Liver (tissue), 9 donors: ENCODE data around the gene SLC2A9. TPM values are rescaled to one million over a fixed set of nuclear protein-coding genes. Genes with fewer than 3 reads are reported as not detected.

ENCODE experiments used
- DNase-seq: peaks from one replicate; pipeline ENCODE4 v3.0.0-alpha.2; 2017; ENCODE audit warnings: low spot score
- H3K27ac ChIP-seq, 2 donors: one replicate each; pipeline ENCODE4 v1.7.0; 2013; ENCODE audit warnings: inconsistent platforms in 2 of 2, low read length in 2 of 2, control low read depth in 1 of 2, low read depth in 1 of 2, mild to moderate bottlenecking in 1 of 2
- H3K27me3 ChIP-seq, 4 donors: one replicate each; pipeline versions ENCODE4 v1.6.1 to v1.7.0; 2013; ENCODE audit warnings: low read length in 3 of 4, inconsistent platforms in 1 of 4, mild to moderate bottlenecking in 1 of 4, moderate library complexity in 1 of 4; ENCODE audit not compliant: control insufficient read depth in 4 of 4, insufficient read depth in 4 of 4
- H3K36me3 ChIP-seq, 4 donors: one replicate each; pipeline versions ENCODE4 v1.6.1 to v1.7.0; 2013; ENCODE audit warnings: low read length in 3 of 4, mild to moderate bottlenecking in 3 of 4, low read depth in 1 of 4, moderate library complexity in 1 of 4; ENCODE audit not compliant: control insufficient read depth in 4 of 4, insufficient read depth in 3 of 4
- H3K4me1 ChIP-seq, 4 donors: one replicate each; pipeline versions ENCODE4 v1.6.1 to v1.7.0; 2013; ENCODE audit warnings: low read length in 3 of 4, mild to moderate bottlenecking in 3 of 4, moderate library complexity in 1 of 4; ENCODE audit not compliant: control insufficient read depth in 4 of 4, insufficient read depth in 4 of 4
- H3K4me3 ChIP-seq, 3 donors: one replicate each; pipeline versions ENCODE4 v1.6.1 to v1.7.0; 2013; ENCODE audit warnings: low read length in 3 of 3, control low read depth in 1 of 3, low read depth in 1 of 3, mild to moderate bottlenecking in 1 of 3
- H3K9ac ChIP-seq, 2 donors: one replicate each; pipeline ENCODE4 v1.7.0; 2013; ENCODE audit warnings: low read length in 2 of 2, mild to moderate bottlenecking in 2 of 2, moderate library complexity in 2 of 2, control low read depth in 1 of 2, low read depth in 1 of 2
- H3K9me3 ChIP-seq, 4 donors: one replicate each; pipeline versions ENCODE4 v1.6.1 to v1.7.0; 2013; ENCODE audit warnings: low read length in 3 of 4; ENCODE audit not compliant: control insufficient read depth in 4 of 4
- CTCF ChIP-seq: fragments of 150-350 bp; IDR thresholded peaks from 2 replicates; pipeline ENCODE4 v1.5.1; 2017; ENCODE audit warnings: improper control_type of control experiment, low read depth, low read length; ENCODE audit not compliant: missing input control
- GABPA ChIP-seq, 2 donors: IDR thresholded peaks in 1 of 2; conservative IDR thresholded peaks in 1 of 2; 2 replicates each; pipeline ENCODE4 v1.6.1; 2016; ENCODE audit warnings: antibody characterized with exemption in 2 of 2, mild to moderate bottlenecking in 1 of 2, moderate library complexity in 1 of 2
- HNF4A ChIP-seq, 2 donors: conservative IDR thresholded peaks; 2 replicates each; pipeline ENCODE4 v1.6.1; 2016; ENCODE audit warnings: antibody characterized with exemption in 2 of 2, mild to moderate bottlenecking in 2 of 2
- HNF4G ChIP-seq: IDR thresholded peaks from 2 replicates; pipeline ENCODE4 v1.6.1; 2016; ENCODE audit warnings: antibody characterized with exemption
- MAX ChIP-seq: IDR thresholded peaks from 2 replicates; pipeline ENCODE4 v1.6.1; 2016; ENCODE audit warnings: antibody characterized with exemption
- NR2F2 ChIP-seq: IDR thresholded peaks from 2 replicates; pipeline ENCODE4 v1.6.1; 2016; ENCODE audit warnings: antibody characterized with exemption
- RAD21 ChIP-seq, 2 donors: IDR thresholded peaks; 2 replicates each; pipeline ENCODE4 v1.6.1; 2016; ENCODE audit warnings: antibody characterized with exemption in 2 of 2, mild to moderate bottlenecking in 2 of 2
- REST ChIP-seq: IDR thresholded peaks from 2 replicates; pipeline ENCODE4 v1.6.1; 2016; ENCODE audit warnings: antibody characterized with exemption, mild to moderate bottlenecking
- RXRA ChIP-seq, 2 donors: IDR thresholded peaks; 2 replicates each; pipeline ENCODE4 v1.6.1; 2017 to 2018; ENCODE audit warnings: antibody characterized with exemption in 2 of 2, mild to moderate bottlenecking in 1 of 2
- TAF1 ChIP-seq: conservative IDR thresholded peaks from 2 replicates; pipeline ENCODE4 v1.6.1; 2016; ENCODE audit warnings: antibody characterized with exemption, mild to moderate bottlenecking
- YY1 ChIP-seq: IDR thresholded peaks from 2 replicates; pipeline ENCODE4 v1.6.1; 2016; ENCODE audit warnings: antibody characterized with exemption, mild to moderate bottlenecking
- ZBTB33 ChIP-seq: IDR thresholded peaks from 2 replicates; pipeline ENCODE4 v1.6.1; 2016; ENCODE audit warnings: antibody characterized with exemption
- WGBS: extraction: QIAGEN DNeasy Blood & Tissue Kit; methylation state at CpG from one replicate; pipeline ENCODE4 v1.1.7; 2013; 5-methylcytosine and 5-hydroxymethylcytosine counted together
- polyA plus RNA-seq, 2 donors: library from polyadenylated mRNA; stranded (reverse) in 1 of 2; unstranded in 1 of 2; fragments of 200-250 nt in 1 of 2; fragments of >200 nt in 1 of 2; fragmentation: Nextera tagmentation in 1 of 2; extraction: Ambion mirVana in 1 of 2; gene quantifications; one replicate each; pipeline versions ENCODE4 v1.2.1 to v1.2.3, GENCODE V29; 2013 to 2015
- total RNA-seq, 2 donors: library from RNA; depleted of rRNA; stranded (reverse); fragments of >200 nt; gene quantifications; one replicate each; pipeline ENCODE4 v1.2.3, GENCODE V29; 2014
- donor health status: healthy.
- donor health status: healthy.
- donor health status: healthy.
- donor health status: healthy.
- donor health status: healthy.

SLC2A9 gene
- total and polyA plus RNA-seq, 4 donors = 6.2 to 49.0 (median 21.6) TPM

GRCh38 chr4:9921326-9921725 lies 100.0 kb downstream of the SLC2A9 start:
- Histone ChIP-seq H3K27ac (no peak overlapping the region), H3K9ac (no peak overlapping the region), H3K4me1 (no peaks in the 10 kb centered on the region), H3K27me3 (no peaks in the 10 kb centered on the region), H3K4me3 (no peak overlapping the region), H3K36me3 (peaks cover 0 to 20% (median 4%) of the 10 kb centered on the region in 4 donors), H3K9me3 (no peaks in the 10 kb centered on the region)
- 65% methylated on average over 6 of the region's 6 CpGs for WGBS
- no peak for DNase-seq
- TF ChIP-seq TAF1 (no peak), NR2F2 (no peak)

- Histone ChIP-seq H3K4me3 (no peak overlapping the region), H3K27me3 (no peaks in the 10 kb centered on the region), H3K27ac (no peak overlapping the region), H3K36me3 (peaks cover 0 to 20% (median 4%) of the 10 kb centered on the region in 4 donors), H3K4me1 (no peaks in the 10 kb centered on the region), H3K9ac (no peak overlapping the region), H3K9me3 (no peaks in the 10 kb centered on the region)
- no peak for DNase-seq
- no peak for TF ChIP-seq HNF4A (conservative IDR thresholded peaks at IDR 0.05)
- TF ChIP-seq CTCF = no peak
- TF ChIP-seq GABPA (IDR thresholded peaks at IDR 0.05 in 1 of 2, conservative IDR thresholded peaks at IDR 0.05 in 1 of 2) = no peak
- no peak for TF ChIP-seq HNF4G
- no peak for TF ChIP-seq MAX
- no peak for TF ChIP-seq YY1
- TF ChIP-seq ZBTB33 = no peak
- 90% methylated on average over 2 of the region's 2 CpGs for WGBS
These were observed 101.3 kb downstream of the SLC2A9 start for GRCh38 chr4:9920029-9920428.

- WGBS = 94% methylated on average over 6 of the region's 6 CpGs
These were observed 102.2 kb downstream of the SLC2A9 start for GRCh38 chr4:9919047-9919446.

More at GRCh38 chr4:9919047-9919446, 102.2 kb downstream of the SLC2A9 start:
- Histone ChIP-seq H3K27ac (no peak overlapping the region), H3K4me1 (no peaks in the 10 kb centered on the region), H3K4me3 (no peak overlapping the region), H3K9me3 (no peaks in the 10 kb centered on the region), H3K9ac (no peak overlapping the region), H3K27me3 (no peaks in the 10 kb centered on the region), H3K36me3 (peaks cover 0 to 20% (median 4%) of the 10 kb centered on the region in 4 donors)
- no peak for TF ChIP-seq REST
- TF ChIP-seq RXRA (IDR thresholded peaks at IDR 0.05) = no peak
- TF ChIP-seq YY1 = no peak
- TF ChIP-seq HNF4G = no peak
- TF ChIP-seq RAD21 (IDR thresholded peaks at IDR 0.05) = no peak
- no peak for DNase-seq
